Measurements from ENCODE around the gene DYNC2LI1.
"Not testable (repeated sequence)": the region's sequence is repeated elsewhere in the genome, so short reads cannot be mapped to it uniquely, and the experiment has no call there.

DYNC2LI1 gene

DNA sequence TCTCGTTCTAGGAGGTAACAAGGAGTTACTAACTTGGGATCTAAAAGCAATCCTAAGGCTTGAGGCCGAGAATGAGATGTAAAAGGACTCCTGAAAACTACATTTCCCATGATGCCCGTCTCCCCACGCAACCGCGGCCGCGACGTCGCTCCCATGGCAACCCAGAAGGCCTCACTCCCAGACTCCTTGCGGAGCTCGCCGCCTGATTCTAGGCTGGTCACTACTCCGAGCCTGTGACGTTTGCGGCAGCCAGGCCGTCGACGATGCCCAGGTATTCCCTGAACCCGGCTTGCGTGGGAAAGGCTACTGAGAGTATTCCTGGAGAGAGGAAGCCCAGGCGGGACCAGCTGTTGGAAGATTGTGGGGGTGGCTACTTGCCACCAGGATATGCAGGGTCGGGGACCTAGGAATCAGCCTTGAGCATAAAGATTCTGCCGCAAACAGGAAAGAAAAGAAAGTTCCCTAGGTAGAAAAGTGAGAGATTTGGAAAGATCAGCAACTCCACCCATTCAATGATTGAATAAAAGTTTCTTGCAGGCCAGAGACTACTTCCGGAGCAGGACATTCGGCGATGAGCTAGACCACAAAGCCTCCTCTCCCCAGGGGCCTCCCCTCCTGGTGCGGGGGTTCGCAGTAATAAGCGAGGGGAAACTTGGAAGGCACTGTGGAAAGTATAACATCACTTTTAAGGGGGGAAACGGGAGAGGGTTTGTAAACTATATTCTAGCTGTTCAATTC, at the start of gene DYNC2LI1:
Gene DYNC2LI1, plus strand, starts transcription at position 164 of the 738 bp plus-strand sequence. Its CDS starts 100 bp downstream, at position 264.
- Mint-ChIP-seq H3K27me3 (peaks cover 3% of the 10 kb centered on the region), H3K4me3 (peak within 1 kb of the TSS; percentile 91), H3K4me1 (peaks cover 35% of the 10 kb centered on the region), H3K36me3 (ENCODE audit: low read depth) (peaks cover 5% of the 10 kb centered on the region), H3K9me3 (no peaks in the 10 kb centered on the region), H3K27ac (peak within 1 kb of the TSS; percentile 97)
- DNase-seq, result peak; percentile 89
- ATAC-seq, result peak; percentile 93

DNA sequence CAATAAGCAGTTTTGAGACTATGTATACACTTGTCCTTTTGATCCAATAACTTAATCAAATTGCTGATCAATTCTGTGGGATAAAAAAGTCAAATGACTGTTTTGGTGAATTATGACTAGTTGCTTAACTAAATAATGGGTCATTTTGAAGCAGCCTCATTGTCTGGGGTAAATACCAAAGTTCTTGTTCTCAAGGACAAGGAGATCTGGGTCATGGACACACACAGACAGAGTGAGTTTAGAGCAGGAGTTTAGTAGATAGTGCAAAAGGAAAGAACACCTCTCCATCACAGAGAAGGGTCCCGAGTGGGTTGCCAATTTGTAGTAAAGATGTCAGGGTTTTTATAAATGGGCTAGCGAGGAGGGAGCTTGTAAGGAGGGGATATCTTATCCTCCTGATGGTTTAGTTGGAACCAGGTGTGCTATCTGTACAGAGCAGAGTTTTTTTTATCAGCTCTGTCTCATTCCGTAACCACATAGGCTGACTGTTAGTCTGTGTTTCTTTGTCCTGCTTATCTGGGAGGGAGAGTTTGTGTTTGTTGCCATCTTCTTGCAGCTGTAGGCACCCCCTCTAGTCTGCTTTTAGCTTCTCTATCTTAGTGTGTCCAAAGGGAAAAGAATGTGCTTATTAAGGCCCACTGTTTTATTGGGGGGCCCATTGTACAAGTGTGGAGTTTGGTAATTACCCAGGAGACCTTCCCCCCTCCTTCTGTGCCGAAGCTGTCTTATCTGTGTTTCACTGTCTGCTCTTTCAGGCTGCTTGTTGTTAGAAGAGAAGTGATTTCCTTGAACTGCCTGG, 48.9 kb upstream of the DYNC2LI1 start:
- no peaks in the 10 kb centered on the region for H3K9me3 Mint-ChIP-seq
- peaks cover 7% of the 10 kb centered on the region for H3K27me3 Mint-ChIP-seq
- no peak overlapping the region for H3K27ac Mint-ChIP-seq
- DNase-seq (no peak), ATAC-seq (no peak)
- peaks cover 3% of the 10 kb centered on the region for H3K4me1 Mint-ChIP-seq
- H3K36me3 Mint-ChIP-seq (ENCODE audit: low read depth), result no peaks in the 10 kb centered on the region
- no peak overlapping the region for H3K4me3 Mint-ChIP-seq

DNA sequence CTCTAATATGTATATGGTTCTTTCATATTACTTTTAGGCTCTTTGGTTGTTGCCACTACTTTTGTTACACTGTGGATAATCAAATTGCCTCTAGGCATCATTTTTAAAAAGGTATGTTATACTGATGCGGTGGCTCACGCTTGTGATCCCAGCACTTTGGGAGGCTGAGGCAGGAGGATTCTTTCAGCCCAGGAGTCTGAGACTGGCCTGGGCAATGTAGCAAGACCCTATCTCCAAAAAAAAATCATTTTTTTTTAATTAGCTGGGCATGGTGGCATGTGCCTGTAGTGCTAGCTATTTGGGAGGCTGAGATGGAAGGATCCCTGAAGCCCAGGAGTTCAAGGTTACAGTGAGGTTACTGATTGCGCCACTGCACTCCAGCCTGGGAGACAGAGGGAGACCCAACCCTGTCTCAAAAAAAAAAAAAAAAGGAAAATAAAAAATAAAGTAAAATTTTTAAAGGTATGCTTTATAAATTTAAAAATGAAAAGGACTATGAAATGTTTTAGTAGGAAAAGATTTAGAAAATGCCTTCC, 48.1 kb upstream of the DYNC2LI1 start:
- Mint-ChIP-seq H3K27me3 (peaks cover 7% of the 10 kb centered on the region), H3K4me1 (peaks cover 3% of the 10 kb centered on the region), H3K9me3 (no peaks in the 10 kb centered on the region), H3K4me3 (no peak overlapping the region), H3K36me3 (ENCODE audit: low read depth) (no peaks in the 10 kb centered on the region), H3K27ac (no peak overlapping the region)
- DNase-seq, result no peak
- ATAC-seq, result no peak

DNA sequence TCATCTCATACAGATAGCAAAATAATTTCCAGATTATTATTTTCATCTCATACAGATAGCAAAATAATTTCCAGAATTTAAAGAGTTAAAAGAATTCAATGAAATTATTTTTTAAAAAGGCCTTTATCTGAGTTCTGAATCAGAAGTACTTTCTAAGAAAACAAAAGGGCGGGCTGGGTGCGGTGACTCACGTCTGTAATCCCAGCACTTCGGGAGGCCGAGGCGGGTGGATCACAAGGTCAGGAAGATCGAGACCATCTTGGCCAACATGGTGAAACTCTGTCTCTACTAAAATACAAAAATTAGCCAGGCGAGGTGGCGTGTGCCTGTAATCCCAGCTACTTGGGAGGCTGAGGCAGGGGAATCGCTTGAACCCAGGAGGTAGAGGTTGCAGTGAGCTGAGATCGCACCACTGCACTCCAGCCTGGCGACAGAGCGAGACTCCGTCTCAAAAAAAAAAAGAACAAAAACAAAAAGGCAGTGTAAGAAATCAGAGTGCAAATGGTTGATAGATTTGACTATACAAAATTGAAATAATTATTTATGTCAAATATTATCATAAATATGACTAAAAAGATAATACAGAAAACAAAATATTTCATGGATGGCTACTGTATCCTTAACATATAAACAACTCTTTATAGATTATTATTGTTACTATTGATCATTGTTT, 46.7 kb upstream of the DYNC2LI1 start:
- not testable (repeated sequence) for H3K4me3 Mint-ChIP-seq; H3K27ac Mint-ChIP-seq; ATAC-seq; H3K27me3 Mint-ChIP-seq; H3K9me3 Mint-ChIP-seq; H3K36me3 Mint-ChIP-seq (ENCODE audit: low read depth); H3K4me1 Mint-ChIP-seq; DNase-seq

DNA sequence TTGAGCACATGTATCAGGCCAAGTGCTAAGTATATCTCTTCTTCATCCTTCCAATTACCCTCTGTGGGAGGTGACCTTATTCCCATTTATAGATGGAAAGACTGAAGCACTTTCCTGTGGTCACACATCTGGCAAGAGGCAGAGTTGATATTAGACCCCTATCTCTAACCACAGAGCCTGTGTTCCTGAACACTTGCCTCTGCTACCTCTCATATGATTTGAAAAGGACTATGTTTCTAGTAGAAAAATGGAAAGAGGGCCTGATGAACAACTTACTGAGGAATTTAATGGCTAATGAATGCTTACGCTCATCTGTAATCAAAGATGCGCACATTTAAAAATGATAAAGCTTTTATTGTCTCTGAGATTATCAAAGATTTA, 46.2 kb upstream of the DYNC2LI1 start:
- H3K27ac Mint-ChIP-seq, result no peak overlapping the region
- peaks cover 7% of the 10 kb centered on the region for H3K27me3 Mint-ChIP-seq
- ATAC-seq, result no peak
- peaks cover 3% of the 10 kb centered on the region for H3K4me1 Mint-ChIP-seq
- no peak for DNase-seq
- no peak overlapping the region for H3K4me3 Mint-ChIP-seq
- H3K9me3 Mint-ChIP-seq, result no peaks in the 10 kb centered on the region
- no peaks in the 10 kb centered on the region for H3K36me3 Mint-ChIP-seq (ENCODE audit: low read depth)

DNA sequence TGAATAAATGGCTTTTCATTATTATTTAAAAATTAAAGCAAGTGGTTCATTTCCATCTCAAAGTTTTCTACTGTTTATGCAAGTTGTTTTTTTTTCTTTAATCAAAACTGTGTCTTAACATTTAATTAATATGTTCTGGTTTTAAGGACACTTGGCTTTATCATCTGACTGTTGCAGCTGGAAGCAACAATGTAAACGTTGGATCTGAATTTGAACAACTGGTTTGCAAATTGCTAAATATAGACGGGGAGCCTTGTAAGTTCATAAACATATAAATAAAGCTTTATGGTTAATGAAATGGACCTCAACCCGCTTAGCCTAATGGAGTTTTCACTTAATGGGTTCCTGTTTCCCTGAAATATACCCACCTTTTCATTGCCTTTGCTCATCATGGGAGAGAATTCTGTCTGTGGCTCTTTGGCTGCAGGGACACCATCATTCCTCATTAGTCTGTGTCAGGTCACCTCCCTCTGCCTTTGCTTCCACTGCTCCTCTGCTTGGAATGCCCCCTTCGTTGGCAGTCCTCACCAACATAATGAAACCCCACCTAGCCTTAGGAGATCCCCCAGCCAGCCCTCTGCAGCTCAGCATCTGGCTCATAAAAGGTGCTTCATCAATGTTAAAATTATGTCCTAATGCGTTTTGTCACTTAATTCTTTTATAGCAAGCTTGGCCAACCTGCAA, 44.2 kb upstream of the DYNC2LI1 start:
- Mint-ChIP-seq H3K4me1 (peaks cover 3% of the 10 kb centered on the region), H3K27me3 (peaks cover 4% of the 10 kb centered on the region), H3K36me3 (ENCODE audit: low read depth) (no peaks in the 10 kb centered on the region), H3K27ac (no peak overlapping the region), H3K9me3 (no peaks in the 10 kb centered on the region), H3K4me3 (no peak overlapping the region)
- DNase-seq (no peak), ATAC-seq (no peak)

DNA sequence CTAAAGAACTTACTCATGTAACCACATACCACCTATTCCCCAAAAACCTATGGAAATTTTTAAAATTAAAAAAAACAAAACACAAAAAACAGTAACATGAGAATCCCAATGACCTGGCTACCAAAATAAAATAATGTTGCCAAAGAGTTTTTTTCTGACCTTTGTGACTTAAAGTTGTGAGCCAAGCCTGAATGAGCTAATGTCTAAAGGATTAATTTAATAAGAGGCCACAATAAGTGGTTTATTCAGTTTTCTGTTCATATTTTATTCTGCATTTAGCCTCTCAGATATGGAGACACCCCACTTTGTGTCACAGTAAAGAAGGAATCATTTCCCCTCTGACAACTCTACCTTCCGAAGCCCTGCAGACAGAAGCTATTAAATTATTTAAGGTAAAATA, 42.6 kb upstream of the DYNC2LI1 start:
- H3K4me1 Mint-ChIP-seq, result peaks cover 3% of the 10 kb centered on the region
- no peaks in the 10 kb centered on the region for H3K36me3 Mint-ChIP-seq (ENCODE audit: low read depth)
- no peak overlapping the region for H3K4me3 Mint-ChIP-seq
- DNase-seq (no peak), ATAC-seq (no peak)
- peaks cover 2% of the 10 kb centered on the region for H3K27me3 Mint-ChIP-seq
- no peaks in the 10 kb centered on the region for H3K9me3 Mint-ChIP-seq
- no peak overlapping the region for H3K27ac Mint-ChIP-seq

DNA sequence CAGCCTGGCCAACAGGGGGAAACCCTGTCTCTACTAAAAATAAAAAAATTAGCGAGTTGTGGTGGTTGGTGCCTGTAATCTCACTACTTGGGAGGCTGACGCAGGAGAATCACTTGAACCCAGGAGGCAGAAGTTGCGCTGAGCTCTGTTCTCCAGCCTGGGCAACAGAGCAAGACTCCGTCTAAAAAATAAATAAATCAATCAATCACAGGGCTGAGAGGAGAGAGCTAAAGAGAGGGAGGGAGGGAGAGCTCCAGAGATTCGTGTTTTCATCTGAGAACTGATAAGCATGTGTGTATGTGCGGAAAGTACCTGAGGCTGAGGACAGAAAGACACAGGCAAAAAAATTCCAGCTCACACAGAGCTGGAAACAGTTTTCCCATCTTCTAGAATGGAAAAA, 37.2 kb upstream of the DYNC2LI1 start:
- Mint-ChIP-seq H3K27me3 (peaks cover 8% of the 10 kb centered on the region), H3K9me3 (no peaks in the 10 kb centered on the region), H3K27ac (no peak overlapping the region), H3K4me1 (no peaks in the 10 kb centered on the region), H3K36me3 (ENCODE audit: low read depth) (no peaks in the 10 kb centered on the region), H3K4me3 (no peak overlapping the region)
- DNase-seq, result no peak
- no peak for ATAC-seq

DNA sequence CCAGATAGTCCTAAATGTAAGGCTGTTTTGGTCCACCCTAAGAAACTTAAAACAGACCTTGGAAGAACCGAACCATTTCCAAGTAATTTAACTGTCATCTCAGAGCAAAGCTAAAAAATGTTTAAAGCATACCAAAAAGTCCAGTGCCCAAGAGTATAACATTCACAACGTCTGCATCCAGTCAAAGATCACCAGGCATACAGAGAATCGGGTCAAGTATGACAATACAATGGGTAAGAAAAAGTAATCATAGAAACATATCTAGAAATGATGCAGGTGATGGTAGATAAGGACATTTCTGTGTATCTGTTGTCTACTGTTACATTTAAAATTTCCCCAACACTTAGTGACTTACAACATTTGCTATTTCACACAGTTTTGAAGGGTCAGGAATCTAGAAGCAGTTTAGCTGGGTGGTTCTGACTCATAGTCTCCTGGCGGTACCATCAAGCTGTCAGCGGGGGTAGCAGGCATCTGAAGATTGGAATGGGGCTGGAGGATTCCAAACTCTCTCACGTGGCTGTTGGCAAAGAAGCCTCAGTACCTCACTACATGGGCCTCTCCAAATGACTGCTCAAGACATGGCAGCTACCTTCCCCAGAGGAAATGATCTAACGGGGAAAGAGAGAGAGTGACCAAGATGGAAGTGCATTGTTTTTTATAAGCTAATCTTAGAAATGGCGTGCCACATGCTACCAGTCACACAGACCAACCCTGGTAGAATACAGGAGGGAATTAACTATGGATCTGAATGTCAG, 36.6 kb upstream of the DYNC2LI1 start:
- Mint-ChIP-seq H3K4me3 (no peak overlapping the region), H3K27me3 (peaks cover 8% of the 10 kb centered on the region), H3K4me1 (no peaks in the 10 kb centered on the region), H3K36me3 (ENCODE audit: low read depth) (no peaks in the 10 kb centered on the region), H3K27ac (no peak overlapping the region), H3K9me3 (no peaks in the 10 kb centered on the region)
- DNase-seq, result no peak
- no peak for ATAC-seq

DNA sequence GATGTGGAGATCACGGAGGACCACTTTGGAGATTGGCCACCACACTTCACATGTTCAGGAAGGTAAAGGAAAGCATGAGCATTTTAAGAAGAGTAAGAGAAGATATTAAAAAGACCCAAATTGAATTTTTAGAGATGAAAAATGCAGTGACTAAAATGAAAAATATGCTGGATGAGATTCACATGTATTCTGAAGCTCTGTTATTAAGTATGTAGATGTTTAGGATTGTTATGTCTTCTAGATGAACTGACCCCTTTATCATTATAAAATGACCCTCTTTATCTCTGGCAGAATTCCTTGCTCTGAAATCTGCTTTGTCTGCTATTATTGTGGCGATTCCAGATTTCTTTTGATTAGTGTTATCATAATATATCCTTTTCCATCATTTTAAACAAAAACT, 36.0 kb upstream of the DYNC2LI1 start:
- no peak for DNase-seq
- peaks cover 8% of the 10 kb centered on the region for H3K27me3 Mint-ChIP-seq
- no peak overlapping the region for H3K27ac Mint-ChIP-seq
- no peaks in the 10 kb centered on the region for H3K9me3 Mint-ChIP-seq
- ATAC-seq, result no peak
- H3K4me1 Mint-ChIP-seq, result no peaks in the 10 kb centered on the region
- no peaks in the 10 kb centered on the region for H3K36me3 Mint-ChIP-seq (ENCODE audit: low read depth)
- H3K4me3 Mint-ChIP-seq, result no peak overlapping the region

DNA sequence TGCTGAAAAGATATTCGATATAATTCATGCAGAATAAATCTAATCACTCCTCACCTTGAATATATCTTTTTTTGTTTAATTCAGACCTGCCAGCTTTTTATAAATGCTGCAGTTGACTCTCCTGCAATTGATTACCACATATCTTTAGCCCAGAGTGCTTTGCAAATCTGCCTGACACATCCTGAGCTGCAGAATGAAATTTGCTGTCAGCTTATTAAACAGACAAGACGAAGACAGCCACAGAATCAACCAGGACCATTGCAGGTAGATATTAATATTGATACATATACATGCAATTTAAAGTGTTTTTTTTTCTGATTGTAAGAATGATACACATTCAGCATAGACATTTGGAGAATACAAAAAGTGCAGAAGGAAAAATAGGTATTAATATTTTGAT, 35.6 kb upstream of the DYNC2LI1 start:
- ATAC-seq, result no peak
- no peak overlapping the region for H3K4me3 Mint-ChIP-seq

DNA sequence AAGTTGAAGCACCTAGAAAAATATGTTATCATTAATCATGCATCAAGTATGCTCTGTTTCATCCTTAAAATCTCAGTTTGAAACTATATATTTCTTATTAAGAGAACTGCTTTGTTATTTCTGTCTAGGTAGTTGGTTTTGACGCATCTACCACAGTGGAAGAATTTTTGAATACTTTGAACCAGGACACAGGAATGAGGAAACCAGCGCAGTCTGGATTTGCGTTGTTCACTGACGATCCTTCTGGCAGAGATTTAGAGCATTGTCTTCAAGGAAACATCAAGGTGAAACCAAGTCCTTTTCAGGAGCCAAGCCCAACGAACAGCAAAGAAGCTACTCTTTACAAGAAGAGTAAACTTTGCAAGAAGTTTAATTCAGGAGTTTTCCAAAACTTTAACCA, 30.1 kb upstream of the DYNC2LI1 start:
- no peaks in the 10 kb centered on the region for H3K9me3 Mint-ChIP-seq
- H3K4me3 Mint-ChIP-seq, result no peak overlapping the region
- H3K27ac Mint-ChIP-seq, result no peak overlapping the region
- DNase-seq, result no peak
- no peaks in the 10 kb centered on the region for H3K36me3 Mint-ChIP-seq (ENCODE audit: low read depth)
- no peak for ATAC-seq
- peaks cover 3% of the 10 kb centered on the region for H3K27me3 Mint-ChIP-seq
- H3K4me1 Mint-ChIP-seq, result peaks cover 8% of the 10 kb centered on the region

More for the DNA sequence above, 35.6 kb upstream of the DYNC2LI1 start:
- Mint-ChIP-seq H3K4me1 (no peaks in the 10 kb centered on the region), H3K36me3 (ENCODE audit: low read depth) (no peaks in the 10 kb centered on the region), H3K27ac (no peak overlapping the region), H3K27me3 (peaks cover 7% of the 10 kb centered on the region), H3K9me3 (no peaks in the 10 kb centered on the region)
- no peak for DNase-seq

DNA sequence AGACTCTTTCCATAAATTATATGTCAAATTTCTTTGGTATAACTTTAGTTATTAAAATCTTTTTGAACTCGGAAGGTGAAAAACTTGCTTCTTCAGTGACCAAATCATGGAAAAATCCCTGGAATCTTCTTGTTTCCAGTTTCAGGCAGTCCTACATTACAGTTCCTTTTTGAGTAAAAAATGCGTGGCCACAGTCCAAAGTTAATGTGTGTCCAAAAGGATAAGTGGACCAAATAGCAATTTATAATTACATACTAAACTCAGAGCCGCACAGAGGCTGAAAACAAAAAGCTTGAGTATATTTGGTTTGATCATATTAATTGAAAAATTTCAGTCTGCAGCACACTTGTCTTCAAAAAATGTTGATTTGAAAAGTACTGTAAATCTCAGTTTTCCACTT, 28.4 kb upstream of the DYNC2LI1 start:
- no peak overlapping the region for H3K27ac Mint-ChIP-seq
- H3K4me3 Mint-ChIP-seq, result no peak overlapping the region
- DNase-seq, result no peak
- peaks cover 8% of the 10 kb centered on the region for H3K4me1 Mint-ChIP-seq
- H3K36me3 Mint-ChIP-seq (ENCODE audit: low read depth), result no peaks in the 10 kb centered on the region
- peaks cover 3% of the 10 kb centered on the region for H3K27me3 Mint-ChIP-seq
- no peak for ATAC-seq
- H3K9me3 Mint-ChIP-seq, result no peaks in the 10 kb centered on the region

DNA sequence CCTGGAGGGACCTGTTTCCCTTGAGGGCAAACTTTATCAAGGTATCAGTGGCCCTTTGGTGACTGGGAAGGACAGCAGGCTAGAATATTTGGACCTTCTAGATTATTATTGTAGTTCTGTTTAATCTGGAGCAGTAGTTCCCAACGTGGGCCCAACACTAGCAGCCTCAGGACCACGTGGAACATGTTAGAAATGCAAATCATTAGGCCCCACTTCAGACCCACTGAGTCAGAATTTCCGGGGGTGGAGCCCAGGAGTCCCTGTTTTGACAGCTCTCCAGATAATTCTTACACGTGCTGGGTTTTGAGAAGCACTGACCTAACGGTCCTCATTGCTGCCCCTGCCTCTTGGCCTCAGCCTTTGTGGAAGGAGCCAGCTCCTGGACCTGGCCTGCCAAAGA, 25.5 kb upstream of the DYNC2LI1 start:
- peaks cover 8% of the 10 kb centered on the region for H3K4me1 Mint-ChIP-seq
- H3K9me3 Mint-ChIP-seq, result no peaks in the 10 kb centered on the region
- DNase-seq (peak; percentile 56), ATAC-seq (peak; percentile 52)
- no peak overlapping the region for H3K27ac Mint-ChIP-seq
- H3K4me3 Mint-ChIP-seq, result no peak overlapping the region
- no peaks in the 10 kb centered on the region for H3K36me3 Mint-ChIP-seq (ENCODE audit: low read depth)
- no peaks in the 10 kb centered on the region for H3K27me3 Mint-ChIP-seq

All from activated naive CD8-positive, alpha-beta T cell treated with anti-CD3 and anti-CD28 coated beads, Interleukin-2, amount 50 U/mL, for 24 hours (primary cell).